ENCODE results near the gene KRTAP1-4.

GRCh38 chr17:41002814-41003213, 27.2 kb downstream of the KRTAP1-4 start:
- TF ChIP-seq, protein P1, sequence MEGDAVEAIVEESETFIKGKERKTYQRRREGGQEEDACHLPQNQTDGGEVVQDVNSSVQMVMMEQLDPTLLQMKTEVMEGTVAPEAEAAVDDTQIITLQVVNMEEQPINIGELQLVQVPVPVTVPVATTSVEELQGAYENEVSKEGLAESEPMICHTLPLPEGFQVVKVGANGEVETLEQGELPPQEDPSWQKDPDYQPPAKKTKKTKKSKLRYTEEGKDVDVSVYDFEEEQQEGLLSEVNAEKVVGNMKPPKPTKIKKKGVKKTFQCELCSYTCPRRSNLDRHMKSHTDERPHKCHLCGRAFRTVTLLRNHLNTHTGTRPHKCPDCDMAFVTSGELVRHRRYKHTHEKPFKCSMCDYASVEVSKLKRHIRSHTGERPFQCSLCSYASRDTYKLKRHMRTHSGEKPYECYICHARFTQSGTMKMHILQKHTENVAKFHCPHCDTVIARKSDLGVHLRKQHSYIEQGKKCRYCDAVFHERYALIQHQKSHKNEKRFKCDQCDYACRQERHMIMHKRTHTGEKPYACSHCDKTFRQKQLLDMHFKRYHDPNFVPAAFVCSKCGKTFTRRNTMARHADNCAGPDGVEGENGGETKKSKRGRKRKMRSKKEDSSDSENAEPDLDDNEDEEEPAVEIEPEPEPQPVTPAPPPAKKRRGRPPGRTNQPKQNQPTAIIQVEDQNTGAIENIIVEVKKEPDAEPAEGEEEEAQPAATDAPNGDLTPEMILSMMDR (IDR thresholded peaks at IDR 0.05; ENCODE audit: control extremely low read depth in 1 of 3, insufficient read depth in 1 of 3, low read depth in 1 of 3, low read length in 3 of 3): no peak
- TF ChIP-seq EZH2 (IDR thresholded peaks at IDR 0.05; ENCODE audit: low read depth, low read length, severe bottlenecking) (no peak), KDM1A (IDR thresholded peaks at IDR 0.05; ENCODE audit: borderline replicate concordance, low read length) (no peak), HDAC6 (IDR thresholded peaks at IDR 0.05; ENCODE audit: low read depth, low read length) (no peak), EP300 (IDR thresholded peaks at IDR 0.05; ENCODE audit: borderline replicate concordance in 1 of 2, low read depth in 2 of 2, low read length in 2 of 2) (no peak), TCF12 (IDR thresholded peaks at IDR 0.05; ENCODE audit: low read depth, low read length) (no peak)

All from H1 (cell line).